WERI-Rb-1 (cell line): ENCODE results near the gene LSAMP.

Experiments
- DNase-seq: peaks from one replicate; pipeline ENCODE4 v3.0.0-alpha.2; 2020
- H3K27ac ChIP-seq: fragments of 250-450 bp; sonication (Bioruptor Pico); 2 replicates; pipeline ENCODE4 v1.5.1; 2020; ENCODE audit warnings: mild to moderate bottlenecking, moderate library complexity
- H3K27me3 ChIP-seq: fragments of 250-450 bp; sonication (Bioruptor Pico); 2 replicates; pipeline ENCODE4 v1.5.1; 2021; ENCODE audit warnings: mild to moderate bottlenecking, low read depth, moderate library complexity; ENCODE audit not compliant: insufficient read depth, severe bottlenecking
- H3K36me3 ChIP-seq: fragments of 250-450 bp; sonication (Bioruptor Pico); 2 replicates; pipeline ENCODE4 v1.5.1; 2020; ENCODE audit warnings: mild to moderate bottlenecking, moderate library complexity
- H3K4me3 ChIP-seq: 2 replicates; pipeline ENCODE4 v1.5.1; 2011; ENCODE audit warnings: low read depth, mild to moderate bottlenecking, control low read depth, low read length
- H3K9me3 ChIP-seq: fragments of 250-450 bp; sonication (Bioruptor Pico); 2 replicates; pipeline ENCODE4 v1.5.1; 2021; ENCODE audit warnings: mild to moderate bottlenecking, moderate library complexity; ENCODE audit not compliant: severe bottlenecking
- TF ChIP-seq, protein P1 (sequence below): IDR thresholded peaks from 2 replicates; pipeline ENCODE4 v1.5.1; 2011; ENCODE audit warnings: low read depth, mild to moderate bottlenecking, control low read depth, inconsistent platforms, low read length

LSAMP gene

DNA sequence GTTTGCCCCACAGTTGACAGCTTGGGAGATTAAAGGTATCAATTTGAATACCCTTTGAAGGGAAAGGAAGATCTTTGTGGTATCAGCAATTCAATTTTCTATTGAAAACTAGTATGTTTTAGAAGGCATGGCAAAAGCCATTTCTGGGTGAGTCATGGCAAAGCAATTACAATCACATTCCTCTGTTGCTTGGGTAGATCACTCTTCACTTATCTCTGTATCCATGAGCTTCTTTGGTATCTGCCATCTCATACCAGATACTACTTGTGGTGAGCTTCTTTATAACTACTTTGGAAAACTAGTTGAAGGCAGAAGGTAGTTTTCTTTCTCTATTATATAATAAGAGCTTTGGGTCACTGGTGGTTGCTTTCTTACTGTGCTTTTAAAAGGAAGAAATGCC is 28.3 kb upstream of the LSAMP start:
- Histone ChIP-seq H3K36me3 (no peaks in the 10 kb centered on the region), H3K9me3 (no peaks in the 10 kb centered on the region), H3K4me3 (no peak overlapping the region), H3K27ac (no peak overlapping the region), H3K27me3 (peaks cover 11% of the 10 kb centered on the region)
- no peak for DNase-seq
- TF ChIP-seq, protein P1, sequence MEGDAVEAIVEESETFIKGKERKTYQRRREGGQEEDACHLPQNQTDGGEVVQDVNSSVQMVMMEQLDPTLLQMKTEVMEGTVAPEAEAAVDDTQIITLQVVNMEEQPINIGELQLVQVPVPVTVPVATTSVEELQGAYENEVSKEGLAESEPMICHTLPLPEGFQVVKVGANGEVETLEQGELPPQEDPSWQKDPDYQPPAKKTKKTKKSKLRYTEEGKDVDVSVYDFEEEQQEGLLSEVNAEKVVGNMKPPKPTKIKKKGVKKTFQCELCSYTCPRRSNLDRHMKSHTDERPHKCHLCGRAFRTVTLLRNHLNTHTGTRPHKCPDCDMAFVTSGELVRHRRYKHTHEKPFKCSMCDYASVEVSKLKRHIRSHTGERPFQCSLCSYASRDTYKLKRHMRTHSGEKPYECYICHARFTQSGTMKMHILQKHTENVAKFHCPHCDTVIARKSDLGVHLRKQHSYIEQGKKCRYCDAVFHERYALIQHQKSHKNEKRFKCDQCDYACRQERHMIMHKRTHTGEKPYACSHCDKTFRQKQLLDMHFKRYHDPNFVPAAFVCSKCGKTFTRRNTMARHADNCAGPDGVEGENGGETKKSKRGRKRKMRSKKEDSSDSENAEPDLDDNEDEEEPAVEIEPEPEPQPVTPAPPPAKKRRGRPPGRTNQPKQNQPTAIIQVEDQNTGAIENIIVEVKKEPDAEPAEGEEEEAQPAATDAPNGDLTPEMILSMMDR: no peak

DNA sequence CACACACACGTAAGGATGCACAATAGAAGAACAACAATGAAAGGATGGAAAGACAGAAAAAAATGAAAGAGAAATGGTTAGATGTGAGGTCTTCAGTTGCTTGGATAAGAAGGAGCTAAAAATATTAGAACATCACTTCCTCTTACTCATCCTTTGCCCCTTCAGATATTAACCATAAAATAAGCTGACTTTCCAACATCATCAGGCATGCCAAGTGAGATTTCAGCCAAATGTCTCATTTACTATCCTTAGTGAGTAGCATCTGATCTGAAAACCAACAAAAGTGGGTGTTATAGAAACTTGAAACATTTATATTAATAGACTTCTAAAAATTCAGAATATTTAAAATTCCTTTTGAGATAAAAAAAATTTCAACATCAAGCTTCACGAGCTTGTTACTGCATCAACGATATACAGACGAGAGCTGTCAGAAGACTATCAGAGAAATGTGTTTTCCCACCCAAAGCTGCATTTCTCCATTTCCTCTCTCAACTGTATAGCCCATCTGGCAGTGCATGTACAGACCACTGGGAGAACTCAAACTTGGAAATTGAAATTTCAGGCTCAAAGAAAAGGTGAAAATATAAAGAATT is 25.4 kb upstream of the LSAMP start:
- TF ChIP-seq, protein P1: no peak
- H3K27ac ChIP-seq: no peak overlapping the region
- no peak for DNase-seq
- no peaks in the 10 kb centered on the region for H3K36me3 ChIP-seq
- no peaks in the 10 kb centered on the region for H3K9me3 ChIP-seq
- H3K4me3 ChIP-seq: no peak overlapping the region
- peaks cover 15% of the 10 kb centered on the region for H3K27me3 ChIP-seq

DNA sequence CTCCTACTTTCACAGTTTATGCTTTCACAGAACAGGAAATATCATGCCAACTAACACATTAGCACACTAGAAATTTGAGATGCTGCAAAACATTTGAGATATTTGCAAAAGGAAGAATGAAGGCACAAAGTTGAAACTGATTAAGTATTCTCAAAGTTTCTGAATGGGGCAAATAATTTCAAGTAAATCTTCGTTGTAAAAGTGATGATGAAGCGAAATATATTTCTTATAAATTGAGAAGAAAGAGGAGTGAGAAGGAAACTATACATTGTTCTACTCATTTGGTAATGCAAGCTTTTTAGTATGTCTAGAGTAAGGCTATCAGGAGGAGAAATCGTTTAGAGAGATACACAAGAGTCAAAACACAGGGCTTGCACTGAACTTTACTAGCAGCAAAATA is 24.3 kb upstream of the LSAMP start:
- H3K27ac ChIP-seq: no peak overlapping the region
- TF ChIP-seq, protein P1: no peak
- H3K36me3 ChIP-seq: no peaks in the 10 kb centered on the region
- no peak overlapping the region for H3K4me3 ChIP-seq
- no peaks in the 10 kb centered on the region for H3K9me3 ChIP-seq
- peaks cover 12% of the 10 kb centered on the region for H3K27me3 ChIP-seq
- no peak for DNase-seq

DNA sequence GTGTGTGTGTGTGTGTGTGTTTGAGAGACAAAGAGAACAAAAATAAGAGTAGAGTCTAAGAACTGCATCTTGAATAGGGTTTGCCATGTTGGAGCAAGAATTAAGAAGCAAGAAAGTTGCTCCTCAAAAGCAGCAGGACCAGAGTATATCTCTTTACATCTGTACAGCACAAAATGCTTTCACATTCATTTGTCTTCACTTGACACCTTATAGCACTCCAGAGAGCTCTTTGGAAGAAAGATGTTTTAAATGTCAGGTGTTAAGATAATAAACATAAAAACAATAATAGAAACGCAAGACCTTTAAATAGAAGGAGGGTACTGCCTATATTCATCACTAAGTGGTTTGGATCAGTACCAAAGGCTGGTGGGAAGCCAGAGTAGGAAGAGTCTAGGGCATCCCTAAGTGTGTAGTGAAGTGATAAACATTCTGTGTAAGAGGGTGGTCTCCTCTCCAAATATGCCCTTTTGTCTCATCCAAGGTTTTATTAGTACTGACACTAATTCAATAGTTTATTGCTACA is 19.1 kb upstream of the LSAMP start:
- no peaks in the 10 kb centered on the region for H3K9me3 ChIP-seq

DNA sequence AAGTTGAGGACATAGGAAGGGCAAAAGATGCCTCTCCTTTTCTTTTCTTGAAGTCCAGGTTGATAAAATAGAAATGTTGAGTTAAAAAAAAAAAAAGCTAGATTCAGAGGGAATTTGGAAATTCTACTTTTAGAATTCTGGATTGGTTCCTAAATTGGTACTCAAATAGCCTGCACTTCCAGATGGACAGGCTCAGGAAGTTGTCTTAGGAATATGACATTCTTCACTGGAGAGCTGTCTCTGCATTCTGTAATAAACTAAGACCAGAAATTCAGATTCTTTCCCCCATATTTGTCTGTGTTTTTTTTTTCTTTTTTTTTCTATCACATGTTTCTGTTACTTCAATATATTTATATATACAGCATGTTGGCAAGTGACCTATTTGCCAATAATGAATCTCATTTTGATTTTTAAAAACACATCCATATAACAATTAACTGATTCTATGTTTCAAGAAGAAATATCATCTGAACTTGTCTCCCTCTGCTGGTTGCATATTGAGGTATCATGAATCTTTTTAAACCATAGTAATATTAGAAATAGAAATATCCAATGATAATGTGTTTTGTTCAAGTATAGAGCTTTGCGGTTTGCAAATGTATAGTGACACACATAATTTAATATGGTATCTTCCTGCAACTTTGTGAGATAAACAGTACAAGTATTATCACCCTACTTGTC is 8.5 kb upstream of the LSAMP start:
- no peak overlapping the region for H3K4me3 ChIP-seq
- H3K27ac ChIP-seq: no peak overlapping the region
- TF ChIP-seq, protein P1: no peak
- no peaks in the 10 kb centered on the region for H3K9me3 ChIP-seq
- H3K36me3 ChIP-seq: no peaks in the 10 kb centered on the region
- H3K27me3 ChIP-seq: no peaks in the 10 kb centered on the region
- DNase-seq: no peak

More for the DNA sequence above, 19.1 kb upstream of the LSAMP start:
- TF ChIP-seq, protein P1: no peak
- peaks cover 11% of the 10 kb centered on the region for H3K27me3 ChIP-seq
- H3K4me3 ChIP-seq: no peak overlapping the region
- no peak for DNase-seq
- H3K27ac ChIP-seq: no peak overlapping the region
- H3K36me3 ChIP-seq: no peaks in the 10 kb centered on the region
